Right lung (tissue), 5 donors: Measurements from ENCODE around the gene DGAT2L6. TPM values are rescaled to one million over a fixed set of nuclear protein-coding genes. Genes with fewer than 3 reads are reported as not detected.
"Not testable (repeated sequence)": the region's sequence is repeated elsewhere in the genome, so short reads cannot be mapped to it uniquely, and the experiment has no call there.

Experiments used
- DNase-seq, 2 donors: peaks; one replicate each; pipeline ENCODE4 v3.0.0-alpha.2; 2013
- polyA plus RNA-seq, 5 donors: library from polyadenylated mRNA; unstranded; fragments of 120-200 nt; gene quantifications; one replicate each; pipeline versions ENCODE4 v1.2.1 to v1.2.3, GENCODE V29; 2013; ENCODE audit warnings: inconsistent platforms in 1 of 5, low replicate concordance in 1 of 5; ENCODE audit not compliant: insufficient read length in 5 of 5, insufficient read depth in 1 of 5

Gene DGAT2L6
- polyA plus RNA-seq, 5 donors: 0.09 TPM; not detected in 4

DNA sequence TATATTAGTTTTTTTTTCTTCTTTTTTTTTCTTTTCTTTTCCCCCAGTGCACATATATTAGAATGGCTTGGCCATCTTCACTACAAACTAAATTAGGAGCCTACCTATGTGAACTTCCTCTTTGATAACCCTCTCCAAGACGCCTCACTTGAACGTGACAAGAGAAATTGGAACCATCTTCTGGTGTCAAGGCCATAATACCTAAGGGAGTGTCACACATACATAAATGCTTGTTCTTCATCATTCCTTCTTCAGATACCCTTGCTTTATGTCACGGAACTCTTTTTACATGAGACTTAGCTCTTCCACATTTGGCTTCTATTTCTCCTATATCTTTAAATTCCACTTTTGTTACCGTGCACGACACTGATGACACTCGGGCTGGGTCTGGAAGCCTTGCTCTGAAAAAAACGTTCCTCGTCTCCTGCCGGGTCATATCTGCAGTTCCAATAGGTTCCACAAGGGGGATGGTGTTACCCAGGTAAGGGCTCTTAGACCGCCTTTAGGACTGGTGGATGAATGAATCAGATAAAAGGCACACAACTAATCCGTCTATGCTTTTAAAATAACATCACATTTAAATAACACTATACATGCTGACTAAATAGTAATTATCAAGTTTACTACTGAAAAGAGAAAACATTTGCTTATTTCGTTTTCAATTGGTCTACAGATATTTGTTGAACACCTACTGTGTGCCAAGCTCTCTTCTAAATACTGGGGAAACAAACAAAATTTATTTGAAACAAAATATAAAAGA lies 19.9 kb downstream of the DGAT2L6 start:
- DNase-seq: no peak

DNA sequence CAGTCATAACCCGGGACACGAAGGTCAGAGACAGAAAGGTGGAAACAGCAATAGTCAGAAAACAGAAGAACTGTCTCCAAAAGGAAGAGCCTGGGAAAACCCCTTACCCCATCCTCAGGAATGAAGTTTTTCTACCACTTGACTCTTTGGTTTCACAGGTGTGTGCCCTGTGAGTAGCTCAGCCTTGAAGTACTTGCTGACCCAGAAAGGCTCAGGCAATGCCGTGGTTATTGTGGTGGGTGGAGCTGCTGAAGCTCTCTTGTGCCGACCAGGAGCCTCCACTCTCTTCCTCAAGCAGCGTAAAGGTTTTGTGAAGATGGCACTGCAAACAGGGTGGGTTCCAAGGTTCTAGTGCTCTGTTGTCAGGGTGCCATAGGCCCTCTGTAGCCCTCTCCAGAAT lies 24.4 kb downstream of the DGAT2L6 start:
- DNase-seq: no peak

DNA sequence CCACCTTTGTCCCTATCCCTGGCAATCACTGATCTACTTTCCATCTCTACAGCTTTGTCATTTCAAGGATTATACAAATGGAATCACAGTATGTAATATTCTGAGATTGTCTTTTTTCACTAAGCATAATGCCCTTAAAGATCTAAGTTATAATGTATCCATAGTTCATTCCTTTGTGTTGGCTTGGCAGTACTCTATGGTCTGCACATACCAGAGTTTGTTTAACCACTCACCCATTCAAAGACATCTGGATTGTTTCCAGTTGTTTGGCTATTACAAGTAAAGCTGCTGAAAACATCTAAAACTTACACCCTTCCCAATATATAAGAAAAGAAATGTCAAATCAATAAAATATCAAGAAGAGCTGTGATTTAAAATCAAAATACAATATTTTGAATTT lies 31.2 kb downstream of the DGAT2L6 start:
- DNase-seq: no peak

DNA sequence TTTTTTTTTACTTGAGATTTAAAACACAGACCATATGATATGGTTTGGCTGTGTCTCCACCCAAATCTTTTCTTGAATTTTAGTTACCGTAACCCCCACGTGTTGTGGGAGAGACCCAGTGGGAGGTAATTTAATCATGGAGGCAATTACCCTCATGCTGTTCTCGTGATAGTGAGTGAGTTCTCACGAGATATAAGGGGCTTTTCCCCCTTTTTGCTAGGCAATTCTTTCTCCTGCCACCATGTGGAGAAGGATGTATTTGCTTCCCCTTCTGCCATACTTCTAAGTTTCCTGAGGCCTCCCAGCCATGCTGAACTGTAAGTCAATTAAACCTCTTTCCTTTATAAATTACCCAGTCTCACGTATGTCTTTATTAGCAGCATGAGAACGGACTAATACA lies 32.3 kb downstream of the DGAT2L6 start:
- DNase-seq: not testable (repeated sequence)

DNA sequence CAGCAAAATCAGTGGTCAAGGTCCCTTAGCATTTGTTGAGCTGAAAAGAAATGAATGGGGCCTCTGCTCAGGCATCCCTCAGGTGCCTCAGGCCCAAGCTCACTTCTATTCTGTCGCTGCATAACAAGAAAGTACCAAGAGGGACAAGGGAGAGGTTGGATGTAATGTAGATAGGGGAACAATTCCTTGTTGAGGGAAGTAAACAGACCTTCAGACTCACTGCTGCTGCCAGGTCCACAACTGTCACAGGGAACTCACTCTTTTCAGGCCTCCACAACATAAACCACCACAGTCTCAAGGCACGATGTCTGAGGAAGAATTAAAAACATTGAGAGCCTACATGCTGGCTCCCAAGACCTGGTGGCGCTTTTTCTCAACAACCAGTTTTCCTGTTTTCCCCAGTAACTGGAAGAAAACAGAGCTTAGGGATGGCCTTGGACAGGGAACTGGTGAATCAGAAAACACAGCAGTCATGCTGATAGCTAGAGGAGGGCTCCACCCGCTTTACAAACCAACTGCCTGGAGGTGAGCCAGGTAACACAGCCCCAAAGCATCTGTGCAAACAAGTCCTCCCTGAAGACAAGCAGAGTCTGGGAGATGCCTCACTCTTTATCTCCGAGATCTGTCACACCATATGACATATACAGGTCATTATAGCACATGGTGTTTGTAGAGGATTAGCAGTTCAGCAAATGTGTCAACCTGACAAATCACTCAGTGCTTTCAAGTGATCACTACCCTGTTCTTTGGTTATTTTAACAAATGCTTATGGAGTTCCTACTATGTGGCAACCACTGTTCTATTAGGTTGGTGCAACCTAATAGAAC lies 42.9 kb downstream of the DGAT2L6 start:
- DNase-seq: no peak

DNA sequence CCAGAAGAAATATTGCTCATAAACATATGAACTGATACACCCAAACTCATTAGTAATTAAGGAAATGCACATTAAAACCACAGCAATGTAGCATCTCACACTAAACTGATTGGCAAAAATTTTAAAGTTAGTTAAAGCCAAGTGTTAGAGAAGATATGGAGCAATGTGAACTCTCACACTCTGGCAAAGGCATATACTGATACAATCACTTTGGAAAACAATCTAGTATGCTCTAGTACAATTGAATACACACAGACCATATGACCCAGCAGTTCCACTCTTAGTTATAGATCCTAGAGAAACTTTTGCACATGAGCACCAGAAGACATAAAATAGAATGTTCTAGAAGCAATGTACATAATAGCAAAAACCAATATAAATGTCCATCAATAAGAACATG lies 48.8 kb downstream of the DGAT2L6 start:
- no peak for DNase-seq

DNA sequence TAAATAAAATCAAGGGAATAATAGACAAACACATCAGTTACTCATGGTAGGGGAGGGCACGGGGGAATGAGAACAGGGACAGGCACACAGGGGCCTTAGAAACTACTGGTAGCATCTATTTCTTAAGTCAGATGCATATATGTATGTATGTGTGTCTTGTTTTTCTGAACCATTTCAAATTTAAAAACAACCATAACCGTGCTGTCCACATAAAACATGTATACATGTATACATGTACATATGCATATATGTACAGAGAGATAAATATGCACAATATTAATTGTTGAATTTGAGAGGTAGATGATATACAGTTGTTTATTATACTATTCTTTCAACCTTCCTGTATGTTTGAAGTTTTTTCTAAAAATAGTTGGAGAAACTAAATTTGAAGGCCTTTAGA lies 49.4 kb downstream of the DGAT2L6 start:
- no peak for DNase-seq

DNA sequence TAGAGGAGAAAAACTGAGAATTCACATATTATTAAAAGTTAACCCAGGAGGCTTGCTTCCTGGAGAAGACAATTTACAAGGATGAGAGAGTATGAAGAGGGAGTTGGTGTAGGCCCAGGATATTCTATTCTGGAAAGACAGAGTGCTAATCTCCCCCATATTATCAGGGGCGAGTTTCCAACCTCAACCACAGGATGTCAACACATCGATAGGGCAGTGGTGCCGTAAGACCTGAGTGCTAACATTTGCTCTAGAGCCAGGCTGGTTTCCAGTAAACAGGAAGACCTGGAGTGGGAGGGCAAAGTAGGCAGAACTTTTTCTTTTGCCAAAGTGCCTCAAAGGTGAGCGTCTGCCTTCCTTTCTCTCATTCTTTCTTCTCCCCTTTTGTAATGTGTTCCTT lies 54.4 kb downstream of the DGAT2L6 start:
- DNase-seq: no peak

DNA sequence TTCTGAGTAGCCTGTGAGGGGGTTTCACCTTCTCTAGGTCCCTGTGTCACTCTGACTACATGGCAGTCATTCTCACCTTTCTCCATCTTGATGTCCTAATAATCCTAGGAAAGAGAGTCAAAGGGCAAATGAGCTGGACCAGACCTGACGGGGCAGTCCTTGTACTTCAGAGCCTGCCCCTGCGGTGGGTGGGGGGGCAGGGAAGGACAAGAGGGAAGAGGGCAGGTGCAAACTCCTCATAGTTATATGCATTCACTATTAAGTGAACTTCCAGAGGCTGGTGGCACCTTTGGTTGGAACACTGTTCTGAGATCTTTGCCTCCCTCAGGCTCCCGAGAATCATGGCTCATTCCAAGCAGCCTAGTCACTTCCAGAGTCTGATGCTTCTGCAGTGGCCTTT lies 57.1 kb downstream of the DGAT2L6 start, which contains the start of gene AWAT1:
Gene AWAT1 (plus strand): TSS at position 301 of the 400 bp plus-strand sequence. CDS start 41 bp downstream, at position 342.
- DNase-seq: no peak

DNA sequence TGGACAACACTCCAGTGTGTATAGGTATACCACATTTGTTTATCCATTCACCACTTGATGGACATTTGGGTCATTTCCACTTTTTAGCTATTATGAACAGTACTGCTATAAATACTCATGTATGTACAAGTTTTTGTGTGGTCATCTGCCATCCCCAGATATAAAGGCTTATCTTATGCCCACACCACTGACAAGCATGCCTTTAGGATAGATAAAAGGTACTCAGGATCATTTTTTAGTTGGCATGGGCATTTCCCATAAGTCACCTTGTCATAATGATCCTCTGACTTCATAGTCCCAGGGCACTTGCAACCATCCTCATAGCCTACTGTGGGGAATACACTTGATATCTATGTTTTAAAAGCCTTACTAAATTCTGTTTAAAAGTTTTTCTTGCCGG lies 63.5 kb downstream of the DGAT2L6 start:
- no peak for DNase-seq

DNA sequence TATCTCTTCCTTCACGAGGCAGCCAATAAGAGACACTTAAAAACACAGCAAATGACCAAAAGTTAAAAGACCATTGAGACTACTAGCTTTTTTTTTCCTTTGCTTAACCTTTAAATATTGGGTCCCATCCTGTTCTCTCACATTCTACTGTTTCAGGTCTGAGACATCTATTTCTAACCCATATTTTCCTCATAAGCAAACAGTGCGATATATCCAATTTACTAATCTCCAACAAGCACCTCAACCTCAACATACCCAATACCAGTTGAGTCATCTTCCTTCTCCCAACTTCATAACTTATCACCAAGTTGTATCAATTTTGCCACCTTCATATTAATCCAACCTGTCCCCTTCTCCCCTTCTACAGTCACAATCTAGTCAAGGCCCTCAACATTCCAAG lies 64.2 kb downstream of the DGAT2L6 start:
- no peak for DNase-seq

DNA sequence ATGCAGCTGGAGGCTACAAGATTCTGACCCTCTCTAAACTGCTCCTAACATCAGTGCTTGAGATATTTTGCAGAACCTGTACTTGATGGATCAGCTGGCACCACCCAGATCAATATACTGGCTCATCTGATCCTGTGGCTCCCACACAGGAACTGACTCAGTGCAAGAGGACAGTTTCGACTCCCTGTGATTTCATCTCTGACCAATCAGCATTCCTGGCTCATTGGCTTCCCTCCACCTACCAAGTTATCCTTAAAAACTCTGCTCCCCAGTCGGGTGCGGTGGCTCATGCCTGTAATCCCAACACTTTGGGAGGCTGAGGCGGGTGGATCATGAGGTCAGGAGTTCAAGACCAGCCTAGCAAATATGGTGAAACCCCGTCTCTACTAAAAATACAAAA lies 66.3 kb downstream of the DGAT2L6 start:
- DNase-seq: not testable (repeated sequence)

DNA sequence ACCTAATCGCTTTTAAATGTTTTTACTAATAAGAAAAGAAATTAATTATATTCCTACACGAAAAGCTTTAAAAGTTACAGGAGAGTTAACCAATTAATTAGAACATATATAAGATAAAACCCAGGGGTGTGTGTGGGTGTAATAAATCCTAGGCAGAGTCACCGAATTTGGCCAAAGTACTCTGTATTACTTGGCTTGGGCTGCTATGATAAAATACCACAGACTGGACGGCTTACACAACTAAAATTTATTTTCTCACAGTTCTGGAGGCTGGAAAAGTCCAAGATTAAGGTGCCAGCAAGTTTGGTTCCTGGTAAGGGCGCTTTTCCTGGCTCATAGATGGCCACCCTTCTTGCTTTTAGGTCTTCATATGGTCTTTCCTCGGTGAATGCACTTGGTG lies 67.6 kb downstream of the DGAT2L6 start:
- no peak for DNase-seq

DNA sequence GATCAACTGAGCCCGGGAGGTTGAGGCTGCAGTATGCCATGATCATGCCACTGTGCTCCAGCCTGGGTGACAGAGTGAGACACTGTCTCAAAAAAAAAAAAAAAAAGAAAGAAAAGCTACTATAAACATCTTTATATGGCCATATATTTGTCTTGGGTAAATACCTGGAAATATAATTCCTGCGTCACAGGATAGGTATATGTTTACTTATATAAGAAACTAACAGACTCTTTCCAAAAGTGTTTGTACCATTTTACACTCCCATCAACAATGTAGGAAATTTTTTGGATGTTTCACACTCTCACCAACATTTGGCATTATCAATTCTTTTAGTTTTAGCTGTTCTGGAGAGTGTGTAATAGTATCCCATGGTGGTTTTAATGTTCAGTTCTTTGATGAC lies 70.0 kb downstream of the DGAT2L6 start:
- DNase-seq: no peak

DNA sequence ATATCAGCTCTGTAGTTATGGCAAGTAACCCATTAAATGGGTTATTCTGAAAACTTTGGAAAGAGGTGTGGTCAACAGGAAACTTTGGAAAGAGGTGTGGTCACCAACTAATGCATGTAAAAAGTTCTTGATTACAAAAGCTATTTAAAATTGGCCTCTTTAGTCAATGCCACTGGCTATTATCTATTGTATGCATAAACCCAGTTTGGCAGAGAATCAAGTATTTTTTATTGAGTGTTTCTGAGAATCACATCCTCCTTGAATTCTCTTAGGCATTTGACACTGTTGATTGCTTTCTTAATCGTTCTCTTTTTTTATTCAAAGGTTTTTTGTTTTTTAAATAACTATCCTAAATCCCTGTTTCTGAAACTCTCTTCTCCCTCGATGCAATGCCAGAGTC lies 75.2 kb downstream of the DGAT2L6 start:
- no peak for DNase-seq

DNA sequence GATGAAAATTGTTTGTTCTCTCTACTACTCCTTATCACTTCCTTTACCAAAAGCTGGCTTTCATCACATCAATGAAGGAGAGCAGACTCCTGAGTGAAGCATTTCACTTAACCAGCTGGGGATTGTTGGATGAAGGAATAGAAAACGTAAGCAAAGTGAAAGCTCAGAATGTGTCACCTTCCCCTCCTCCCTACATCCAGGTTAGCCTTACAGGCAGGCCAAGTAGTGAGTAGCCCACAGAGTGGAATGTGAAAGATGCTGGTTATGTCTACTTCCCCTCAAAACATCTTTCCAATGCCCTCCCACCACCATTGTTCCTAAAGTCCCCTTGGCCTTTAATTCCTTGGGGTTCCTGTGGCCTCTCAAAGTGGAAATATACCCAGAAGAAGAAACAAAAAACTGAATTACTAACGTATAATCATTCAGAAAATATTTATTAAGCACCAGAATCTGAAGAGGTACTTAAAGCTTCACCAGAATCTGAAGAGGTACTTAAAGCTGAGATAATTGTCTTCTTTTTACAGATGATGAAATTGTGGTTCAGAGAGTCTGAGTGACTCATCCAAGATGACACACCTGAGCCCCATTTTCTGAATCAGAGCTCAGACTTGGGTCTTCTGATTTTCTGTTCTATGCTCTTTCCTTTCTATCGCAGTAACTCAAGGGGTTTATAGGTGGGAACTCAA lies 76.2 kb downstream of the DGAT2L6 start:
- DNase-seq: no peak

DNA sequence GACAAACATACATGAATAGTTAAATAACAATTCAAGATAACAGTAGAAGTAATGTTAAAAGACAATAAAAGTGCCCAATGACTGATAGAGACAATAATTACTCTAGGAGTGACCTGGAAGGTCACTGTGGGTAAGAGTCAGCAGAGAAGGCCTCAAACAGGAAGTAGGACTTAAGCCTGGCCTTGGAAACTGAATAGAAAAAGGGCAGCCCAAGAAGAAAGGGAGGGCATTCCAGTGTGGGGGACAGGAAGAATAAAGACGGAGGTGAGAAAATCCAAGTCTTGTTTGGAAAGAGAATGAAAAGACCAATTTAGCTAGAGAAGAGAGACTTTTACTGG lies 76.7 kb downstream of the DGAT2L6 start:
- DNase-seq: no peak

DNA sequence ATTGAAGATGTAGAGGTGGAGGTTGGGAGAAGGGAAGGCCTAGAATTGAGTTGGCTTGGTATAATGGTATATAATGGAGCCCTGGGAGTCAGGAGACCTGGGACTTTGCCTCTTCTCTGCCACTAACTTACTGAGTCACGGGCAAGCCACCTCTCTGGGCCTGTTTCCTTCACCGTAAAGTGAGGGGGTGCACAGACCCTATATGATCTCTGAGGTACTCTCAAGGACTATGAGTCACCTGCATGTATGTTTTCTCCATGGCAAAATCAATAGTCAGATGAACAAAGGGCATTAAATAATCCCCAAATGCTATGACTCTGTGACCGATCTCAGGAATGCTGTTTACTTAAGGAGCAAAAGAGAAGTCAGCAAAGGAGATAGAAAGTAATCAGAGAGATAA lies 77.6 kb downstream of the DGAT2L6 start:
- DNase-seq: no peak
